Measurements from ENCODE around the gene ZNF778. TPM values are rescaled to one million over a fixed set of nuclear protein-coding genes. Genes with fewer than 3 reads are reported as not detected.

The ZNF778 gene
- total and polyA plus RNA-seq, 2 of the 8 experiments (the other 6 are each of a cell fraction or from before 2014, with no cell fraction given) = 9.5 to 21.9 TPM

- Histone ChIP-seq H2BK20ac (ENCODE audit: low read length) (no peak overlapping the region), H3K4me1 (replicated peaks in 1 of 4; ENCODE audit: control insufficient read depth in 3 of 4, insufficient read depth in 4 of 4, low read length in 3 of 4) (peaks cover 0 to 2% (median under 1%) of the 10 kb centered on the region in 4 experiments; a peak in 2 of 7 replicates), H2BK12ac (ENCODE audit: low read depth, low read length) (no peak overlapping the region), H3K23me2 (ENCODE audit: low read depth, low read length) (peaks cover 4% of the 10 kb centered on the region; the same call in 1 of the 2 replicates), H2AK5ac (ENCODE audit: low read depth, low read length) (no peak overlapping the region), H3K18ac (ENCODE audit: extremely low read depth, low read length) (no peak overlapping the region), H4K20me1 (replicated peaks in 1 of 2; ENCODE audit: control insufficient read depth in 1 of 2, insufficient read depth in 2 of 2, low read length in 2 of 2) (peaks cover 0 to 5% of the 10 kb centered on the region in 2 experiments), H2BK5ac (ENCODE audit: low read depth, low read length) (no peak overlapping the region), H4K91ac (replicated peaks; ENCODE audit: insufficient read length, low read length) (no peak overlapping the region), H3K27me3 (replicated peaks in 1 of 4; ENCODE audit: control insufficient read depth in 3 of 4, extremely low read depth in 1 of 4, insufficient read depth in 3 of 4, low read length in 3 of 4) (no peaks in the 10 kb centered on the region), H3K79me2 (ENCODE audit: control insufficient read depth in 1 of 2, insufficient read depth in 2 of 2, low read length in 2 of 2) (peaks cover 0 to 13% of the 10 kb centered on the region in 2 experiments; a peak in 3 of 4 replicates), H3K36me3 (ENCODE audit: control insufficient read depth in 2 of 4, insufficient read depth in 4 of 4, low read length in 3 of 4) (peaks cover 5 to 36% (median 20%) of the 10 kb centered on the region in 4 experiments), H3K27ac (ENCODE audit: low read depth, low read length) (no peak overlapping the region), H3K9ac (replicated peaks in 1 of 4; ENCODE audit: extremely low read depth in 1 of 4, low read depth in 3 of 4, low read length in 3 of 4) (no peak overlapping the region), H3K4ac (replicated peaks; ENCODE audit: insufficient read length, low read depth, low read length) (no peak overlapping the region), H3K9me3 (ENCODE audit: insufficient read depth in 2 of 2, low read depth in 1 of 2, low read length in 1 of 2) (peaks cover 3 to 4% of the 10 kb centered on the region in 2 experiments; a peak in 3 of 4 replicates), H2BK15ac (ENCODE audit: low read length) (no peak overlapping the region), H2AFZ (ENCODE audit: low read length) (no peak overlapping the region), H4K5ac (ENCODE audit: insufficient read length, low read depth, low read length) (no peak overlapping the region), H3K23ac (ENCODE audit: insufficient read length) (no peak overlapping the region), H3K4me2 (ENCODE audit: insufficient read depth in 1 of 2, low read depth in 2 of 2, low read length in 2 of 2) (no peak overlapping the region), H4K8ac (ENCODE audit: extremely low read depth, insufficient read depth, low read length) (no peak overlapping the region), H2BK120ac (replicated peaks; ENCODE audit: low read depth, low read length) (no peak overlapping the region), H3K56ac (replicated peaks; ENCODE audit: insufficient read length, low read depth, low read length) (no peak overlapping the region), H3K79me1 (ENCODE audit: low read depth, low read length) (peaks cover 2% of the 10 kb centered on the region; the same call in 1 of the 2 replicates), H3K14ac (ENCODE audit: insufficient read length) (no peak overlapping the region), H3K4me3 (ENCODE audit: extremely low read depth in 1 of 4, insufficient read depth in 2 of 4, low read depth in 3 of 4, low read length in 4 of 4) (no peak overlapping the region)
- DNase-seq (ENCODE audit: low read depth in 1 of 2, low spot score in 2 of 2) = no peak
- ChIA-PET POLR2A (ENCODE audit: partially characterized antibody) (no interaction called here), CTCF (ENCODE audit: partially characterized antibody) (interaction anchor here (2.1 kb wide), 1 partner anchor 19 kb away, joined by 4 read pairs; no protein-coding TSS in a partner anchor)
- FAIRE-seq = no peak
- 85% methylated on average over 3 of the region's 3 CpGs; no CpG with 5 or more reads in 1 of the 2 experiments for WGBS, 2 experiments (ENCODE audit: extremely low coverage in 1 of 2, insufficient coverage in 1 of 2, insufficient read length in 1 of 2, insufficient replicate concordance in 2 of 2, low coverage in 1 of 2, low lambda C conversion rate in 2 of 2, missing lambda C conversion rate in 1 of 2)
- TF ChIP-seq ATF2 (IDR thresholded peaks at IDR 0.05; ENCODE audit: low read length) (no peak), NANOG (IDR thresholded peaks at IDR 0.05; ENCODE audit: insufficient read depth, low read depth, low read length, poor library complexity, severe bottlenecking) (no peak), SIN3A (conservative IDR thresholded peaks at IDR 0.05 in 1 of 2, IDR thresholded peaks at IDR 0.05 in 1 of 2; ENCODE audit: low read depth in 1 of 2, low read length in 2 of 2) (no peak), SIX5 (IDR thresholded peaks at IDR 0.05; ENCODE audit: low read depth, low read length) (no peak), RFX5 (IDR thresholded peaks at IDR 0.05; ENCODE audit: borderline replicate concordance, low read depth, low read length) (no peak), CTBP2 (IDR thresholded peaks at IDR 0.05; ENCODE audit: borderline replicate concordance, insufficient read depth, insufficient read length, low read length) (no peak), GABPA (IDR thresholded peaks at IDR 0.05; ENCODE audit: borderline replicate concordance, insufficient read depth, low read length) (no peak), MAFK (IDR thresholded peaks at IDR 0.05; ENCODE audit: low read depth, low read length) (no peak), SP4 (IDR thresholded peaks at IDR 0.05; ENCODE audit: low read length) (no peak), POLR2A (IDR thresholded peaks at IDR 0.05; ENCODE audit: control extremely low read depth in 1 of 2, low read depth in 2 of 2, low read length in 2 of 2) (no peak), NRF1 (IDR thresholded peaks at IDR 0.05; ENCODE audit: low read depth, low read length) (no peak), GTF2F1 (IDR thresholded peaks at IDR 0.05; ENCODE audit: borderline replicate concordance, low read depth, low read length) (no peak)
Observed at GRCh38 chr16:89221604-89222003, 4.1 kb downstream of the ZNF778 start.
